HuH-7 (cell line): ENCODE data around the gene HSPA4.
"Not testable (repeated sequence)": the region's sequence is repeated elsewhere in the genome, so short reads cannot be mapped to it uniquely, and the experiment has no call there.

Experiments
- DNase-seq: peaks from one replicate; pipeline ENCODE4 v3.0.0; 2011; ENCODE audit warnings: low spot score

Gene HSPA4

GRCh38 chr5:133050521-133050920 is 1.3 kb upstream of the HSPA4 start:
- DNase-seq = no peak

- no peak for DNase-seq
These were observed 712 bp upstream of the HSPA4 start for GRCh38 chr5:133051061-133051541.

- DNase-seq = peak; percentile 53
These were observed 733 bp downstream of the HSPA4 start for GRCh38 chr5:133052317-133053175.

DNA sequence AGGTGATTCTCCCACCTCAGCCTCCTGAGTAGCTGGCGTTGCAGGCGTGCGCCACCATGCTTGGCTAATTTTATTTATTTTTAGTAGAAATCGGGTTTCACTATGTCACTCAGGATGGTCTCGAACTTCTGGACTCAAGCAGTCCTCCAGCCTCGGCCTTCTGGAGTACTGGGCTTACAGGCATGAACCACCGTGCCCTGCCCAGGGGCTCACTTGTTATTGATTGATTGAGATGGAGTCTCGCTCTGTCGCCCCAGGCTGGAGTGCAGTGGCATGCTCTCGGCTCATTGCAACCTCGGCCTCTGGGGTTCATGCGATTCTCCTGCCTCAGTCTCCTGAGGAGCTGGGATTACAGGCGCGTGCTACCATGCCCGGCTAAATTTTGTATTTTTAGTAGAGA is 1.6 kb downstream of the HSPA4 start:
- DNase-seq = no peak

DNA sequence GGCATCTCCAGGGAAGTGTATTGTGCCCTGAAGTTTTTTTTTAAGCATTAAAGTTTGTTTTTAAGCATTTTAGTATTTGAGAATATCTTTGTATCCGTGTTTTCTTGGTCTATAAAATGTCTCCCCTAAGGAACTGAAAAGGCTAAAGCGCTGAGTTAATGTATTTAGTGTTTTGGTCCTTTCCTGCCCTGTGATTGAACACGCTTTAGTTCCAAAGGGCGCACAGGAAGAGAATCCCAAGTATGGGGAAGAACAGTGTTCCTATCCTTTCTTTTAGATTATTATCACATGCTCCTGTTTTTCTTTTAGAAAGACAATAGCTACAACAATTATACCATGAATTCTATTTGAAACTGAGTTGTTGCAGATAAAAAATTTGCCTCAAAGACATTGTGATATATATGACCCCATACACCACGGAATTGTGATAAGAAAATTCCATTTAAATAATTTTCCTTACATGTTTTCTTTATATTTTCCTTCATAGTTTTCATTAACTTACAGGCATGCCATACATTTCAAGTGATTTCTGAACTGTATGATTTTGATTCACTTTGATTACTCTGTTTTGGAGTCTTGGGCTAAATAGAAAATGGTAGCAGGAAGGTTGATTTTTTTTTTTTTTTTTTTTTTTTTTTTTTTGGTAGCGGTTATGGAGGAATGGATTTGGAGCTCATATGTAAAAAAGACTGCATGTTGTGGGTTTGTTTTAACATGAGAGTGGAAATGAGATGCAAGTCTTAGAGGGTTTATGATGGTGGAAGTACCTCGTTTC is 3.1 kb downstream of the HSPA4 start:
- no peak for DNase-seq

DNA sequence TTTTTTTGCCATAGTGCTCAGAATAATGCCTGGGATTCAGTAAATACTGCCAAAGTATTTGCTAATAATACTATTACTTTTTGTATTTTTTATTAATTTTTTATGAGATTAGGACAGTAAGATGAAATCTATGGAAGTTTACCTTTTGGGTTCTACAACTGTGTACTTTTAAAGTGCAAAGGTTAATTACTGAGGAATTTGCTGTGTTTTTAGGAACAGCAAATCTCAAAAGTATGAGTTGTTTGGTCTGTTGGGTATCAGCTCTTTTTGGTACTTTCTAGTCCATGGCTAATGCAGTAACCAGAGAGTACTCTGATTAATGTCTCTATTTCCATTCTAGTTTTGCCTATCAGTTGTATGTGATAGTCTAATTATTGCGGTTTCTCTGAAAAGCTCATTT is 5.1 kb downstream of the HSPA4 start:
- no peak for DNase-seq

- DNase-seq = no peak
These were observed 7.8 kb downstream of the HSPA4 start for GRCh38 chr5:133059621-133060020.

DNA sequence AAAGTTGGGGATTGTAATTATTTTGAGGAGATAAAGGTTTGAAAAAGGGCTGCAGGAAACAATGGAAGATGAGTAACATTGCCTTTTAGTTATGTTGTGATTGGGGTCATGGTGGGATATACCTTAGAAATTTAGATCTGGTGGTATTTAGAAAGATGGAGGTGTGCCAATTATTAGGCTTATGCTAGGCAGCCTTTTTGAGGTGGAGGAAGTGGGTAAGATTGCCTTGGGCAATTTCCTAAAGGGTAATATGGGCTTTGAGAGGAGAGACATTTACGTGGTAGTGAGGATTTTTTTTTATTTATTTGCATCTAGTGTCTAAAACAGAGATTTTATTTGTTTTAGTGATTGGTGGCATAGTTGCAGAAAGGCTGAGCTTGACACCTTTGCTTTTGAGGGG is 10.5 kb downstream of the HSPA4 start:
- DNase-seq = no peak

DNA sequence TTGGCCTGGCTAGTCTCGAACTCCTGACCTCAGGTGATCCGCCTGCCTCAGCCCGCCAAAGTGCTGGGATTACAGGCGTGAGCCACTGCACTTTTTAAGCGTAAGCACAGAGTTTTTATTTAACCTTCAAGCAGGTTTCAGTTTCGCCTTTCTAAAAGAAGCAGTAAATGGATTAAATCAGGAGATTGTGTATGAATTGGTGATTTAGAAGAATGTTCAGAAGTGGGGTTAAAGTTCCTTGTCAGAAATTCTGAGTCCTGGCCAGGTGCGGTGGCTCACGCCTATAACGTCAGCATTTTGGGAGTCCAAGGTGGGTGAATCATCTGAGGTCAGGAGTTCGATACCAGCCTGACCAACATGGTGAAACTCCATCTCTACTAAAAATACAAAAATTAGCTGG is 12.2 kb downstream of the HSPA4 start:
- no peak for DNase-seq

GRCh38 chr5:133065471-133065870 is 13.7 kb downstream of the HSPA4 start:
- DNase-seq = no peak

DNA sequence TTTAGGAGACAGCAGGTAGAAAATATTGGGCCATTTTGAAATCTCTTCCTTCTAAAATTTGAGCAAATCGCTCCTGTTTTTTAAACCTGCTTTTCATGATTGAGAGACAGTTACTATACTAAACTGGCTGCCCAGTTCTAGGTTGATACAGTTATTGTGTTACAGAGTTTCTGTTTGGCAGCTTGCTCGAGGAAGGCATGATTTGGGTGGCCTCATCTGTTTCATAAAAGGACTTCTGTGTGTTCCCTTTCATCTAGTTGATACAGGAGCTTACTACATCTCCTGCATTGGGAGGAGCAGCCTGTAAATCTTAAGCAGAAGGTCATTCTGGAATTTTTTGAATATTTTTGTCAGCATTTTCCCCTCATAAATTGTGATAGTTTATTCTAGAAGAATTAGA is 14.2 kb downstream of the HSPA4 start:
- no peak for DNase-seq

- DNase-seq = no peak
These were observed 20.2 kb downstream of the HSPA4 start for GRCh38 chr5:133072021-133072420.

DNA sequence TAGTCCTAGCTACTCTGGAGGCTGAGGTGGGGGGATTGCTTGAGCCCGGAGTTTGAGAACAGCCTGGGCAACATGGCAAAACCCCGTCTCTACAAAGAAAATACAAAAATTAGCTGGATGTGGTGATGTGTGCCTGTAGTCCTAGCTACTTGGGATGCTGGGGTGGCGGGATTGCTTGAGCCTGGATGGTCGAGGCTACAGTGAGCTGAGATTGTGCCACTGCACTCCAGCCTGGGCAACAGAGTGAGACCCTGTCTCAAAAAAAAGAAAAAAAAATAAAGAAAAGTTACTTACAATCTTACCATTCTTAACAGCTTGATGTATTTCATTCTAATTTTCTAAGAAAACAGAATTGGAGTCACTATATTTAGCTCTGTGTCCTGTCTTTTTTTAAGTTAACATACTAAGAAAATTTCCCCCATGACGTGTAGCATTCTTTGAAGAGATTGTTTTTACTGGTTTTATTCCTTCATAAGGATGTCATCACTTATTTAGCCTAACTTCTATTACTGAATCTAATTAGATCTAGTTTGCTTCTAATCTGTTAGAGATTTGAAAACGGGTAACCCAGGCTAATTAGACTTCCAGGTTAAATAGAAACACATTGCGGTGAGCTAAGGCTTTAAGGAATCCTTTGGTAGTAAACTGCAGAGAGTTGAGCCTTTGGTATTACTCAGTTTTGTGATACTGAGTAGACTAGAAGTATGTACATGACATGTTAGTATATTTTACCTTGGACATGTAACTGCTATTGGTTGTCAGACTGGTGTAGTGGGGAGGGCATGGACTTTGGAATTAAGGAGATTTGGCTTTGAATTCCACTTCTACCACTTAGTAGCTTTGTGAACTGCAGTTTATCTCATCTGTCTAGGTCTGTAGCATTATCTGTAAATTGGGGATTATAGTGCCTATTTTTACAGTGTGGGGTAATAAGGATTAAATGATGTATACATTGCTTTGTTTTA is 24.0 kb downstream of the HSPA4 start:
- DNase-seq = no peak

DNA sequence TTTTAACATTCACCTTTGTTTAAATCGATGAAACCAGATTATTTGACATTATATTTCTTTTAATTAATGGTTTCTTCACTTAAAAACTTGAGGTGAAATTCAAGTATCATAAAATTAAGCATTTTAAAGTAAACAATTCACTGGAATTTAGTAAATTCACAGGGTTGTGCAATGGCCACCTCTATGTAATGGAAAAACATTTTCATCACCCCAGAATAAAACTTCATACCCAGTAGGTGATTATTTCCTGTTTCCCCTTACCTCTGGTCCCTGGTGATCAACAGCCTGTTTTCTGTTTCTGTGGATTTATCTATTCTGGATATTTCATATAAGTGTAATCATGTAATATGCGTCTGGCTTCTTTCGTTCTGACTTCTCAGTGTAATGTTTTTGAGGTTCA is 27.2 kb downstream of the HSPA4 start:
- DNase-seq = no peak

DNA sequence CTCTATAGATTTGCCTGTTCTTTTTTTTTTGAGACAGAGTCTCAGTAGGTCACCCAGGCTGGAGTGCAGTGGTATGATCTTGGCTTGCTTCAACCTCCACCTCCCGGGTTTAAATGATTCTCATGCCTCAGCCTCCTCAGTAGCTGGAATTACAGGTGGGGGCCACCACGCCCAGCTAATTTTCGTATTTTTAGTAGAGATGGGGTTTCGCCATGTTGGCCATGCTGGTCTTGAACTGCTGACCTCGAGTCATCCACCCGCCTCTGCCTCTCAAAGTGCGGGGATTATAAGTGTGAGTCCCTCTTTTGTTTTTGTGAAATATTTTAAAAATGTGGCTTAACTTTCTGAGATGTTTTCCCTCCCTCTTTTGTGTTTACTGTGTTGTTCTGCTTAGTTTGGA is 29.2 kb downstream of the HSPA4 start:
- DNase-seq = no peak

- DNase-seq = no peak
These were observed 29.9 kb downstream of the HSPA4 start for GRCh38 chr5:133081703-133082102.

DNA sequence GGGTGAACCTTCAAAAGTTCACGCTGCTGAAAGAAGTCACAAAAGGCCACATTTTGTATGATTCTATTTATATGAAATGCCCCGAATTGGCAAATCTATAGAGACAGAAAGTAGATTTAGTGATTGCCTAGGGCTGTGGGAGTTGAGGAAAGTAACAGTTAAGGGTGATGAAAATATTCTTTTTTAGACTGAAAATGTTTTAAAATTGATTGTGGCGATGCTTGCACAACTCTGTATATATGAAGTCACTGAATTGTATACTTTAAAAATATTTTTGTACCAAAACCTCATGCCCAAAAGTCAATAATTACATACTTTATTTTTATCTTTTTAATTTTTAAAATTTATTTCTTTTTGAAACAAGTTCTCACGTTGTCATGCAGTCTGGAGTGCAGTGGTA is 30.3 kb downstream of the HSPA4 start:
- DNase-seq = no peak

DNA sequence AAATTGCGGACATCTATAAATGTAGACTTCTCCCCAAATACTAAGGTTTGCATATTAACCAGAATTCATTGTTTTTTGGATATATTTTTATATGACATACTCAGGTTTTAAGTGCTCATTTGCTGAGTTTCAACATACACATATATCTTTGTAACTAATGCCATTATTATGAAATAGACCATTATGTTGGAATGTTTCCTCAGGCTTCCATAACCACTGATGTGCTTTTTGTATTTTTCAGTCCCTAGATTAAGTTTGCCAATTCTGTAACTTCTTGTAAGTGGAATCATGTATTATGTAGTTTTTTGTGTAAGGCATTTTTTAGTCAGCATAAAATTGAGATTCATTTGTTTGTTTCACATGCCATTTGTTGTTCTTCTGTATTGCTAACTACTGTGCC is 32.1 kb downstream of the HSPA4 start:
- DNase-seq = no peak

DNA sequence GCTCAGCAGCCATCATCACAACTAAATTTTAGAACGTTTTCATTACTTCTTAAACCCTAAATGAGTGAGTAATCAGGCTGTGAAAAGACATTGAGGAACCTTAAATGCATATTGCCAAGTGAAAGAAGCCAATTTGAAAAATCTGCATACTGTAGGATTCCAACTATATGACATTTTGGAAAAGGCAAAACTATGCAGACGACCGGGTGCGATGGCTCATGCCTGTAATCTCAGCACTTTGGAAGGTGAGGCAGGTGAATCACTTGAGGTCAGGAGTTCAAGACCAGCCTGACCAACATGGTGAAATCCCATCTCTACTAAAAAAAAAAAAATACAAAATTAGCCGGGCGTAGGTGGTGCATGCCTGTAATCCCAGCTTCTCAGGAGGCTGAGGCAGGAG is 33.4 kb downstream of the HSPA4 start:
- not testable (repeated sequence) for DNase-seq

DNA sequence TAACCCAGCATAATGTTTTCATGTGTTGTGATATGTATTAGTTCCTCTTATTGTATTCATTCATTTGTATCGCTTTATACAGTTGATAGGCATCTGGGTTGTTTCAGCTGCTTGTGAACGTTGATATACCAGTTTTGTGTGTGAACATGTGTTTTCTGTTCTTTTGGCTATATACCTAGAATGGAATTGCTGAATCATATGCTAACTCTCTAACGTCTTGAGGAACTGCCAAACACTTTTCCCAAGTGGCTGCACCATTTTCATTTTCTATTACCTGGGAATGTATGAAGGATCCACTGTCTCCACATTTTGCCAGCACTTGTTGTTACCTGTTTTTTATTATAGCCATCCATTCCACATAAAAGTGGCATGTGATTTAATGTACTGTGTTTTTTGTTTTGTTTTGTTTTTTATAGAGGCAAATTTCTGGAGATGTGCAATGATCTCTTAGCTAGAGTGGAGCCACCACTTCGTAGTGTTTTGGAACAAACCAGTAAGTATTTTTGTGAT is 34.6 kb downstream of the HSPA4 start:
- DNase-seq = no peak

GRCh38 chr5:133088064-133088463 is 36.3 kb downstream of the HSPA4 start:
- no peak for DNase-seq

- DNase-seq = no peak
These were observed 39.2 kb downstream of the HSPA4 start for GRCh38 chr5:133091034-133091433.
